Naive thymus-derived CD8-positive, alpha-beta T cell (primary cell): Measurements from ENCODE around the gene SELENOW. TPM values are rescaled to one million over a fixed set of nuclear protein-coding genes. Genes with fewer than 3 reads are reported as not detected.

Experiments
- ATAC-seq, 2 donors: fragments of 150-1000 bp; cut with Tn5 transposase in 1 of 2; sonication (Bioruptor Pico), chemical (Tn5 transposase) in 1 of 2; 1 replicate in 1 of 2; 2 replicates in 1 of 2; pipeline ENCODE4 v1.10.0; 2021; ENCODE audit warnings: mild to moderate bottlenecking in 2 of 2, moderate library complexity in 2 of 2
- POLR2A ChIA-PET: fragments of 350-600 bp; sonication (Branson Sonifier 250); formaldehyde crosslinking; loops from one replicate; lab custom pipeline; 2021; ENCODE audit warnings: antibody characterized with exemption; lab: Charles Lee
- DNase-seq, 10 donors: peaks; one replicate each; pipeline versions ENCODE4 v3.0.0 to v3.0.0-alpha.2; 2020 to 2022
- H3K27ac Mint-ChIP-seq, 10 donors: one replicate each; pipeline ENCODE4 v1.8.0; 2020 to 2022; ENCODE audit warnings: mild to moderate bottlenecking in 10 of 10, mixed read lengths in 10 of 10, moderate library complexity in 4 of 10, inconsistent platforms in 1 of 10
- H3K27me3 Mint-ChIP-seq, 5 donors: one replicate each; pipeline ENCODE4 v1.8.0; 2021 to 2022; ENCODE audit warnings: mixed read lengths in 5 of 5
- H3K36me3 Mint-ChIP-seq, 3 donors: one replicate each; pipeline ENCODE4 v1.8.0; 2020 to 2022; ENCODE audit warnings: mixed read lengths in 3 of 3, mild to moderate bottlenecking in 2 of 3, inconsistent platforms in 1 of 3
- H3K4me1 Mint-ChIP-seq, 4 donors: one replicate each; pipeline ENCODE4 v1.8.0; 2021 to 2022; ENCODE audit warnings: mixed read lengths in 4 of 4
- H3K4me3 Mint-ChIP-seq, 10 donors: one replicate each; pipeline ENCODE4 v1.8.0; 2020 to 2022; ENCODE audit warnings: mild to moderate bottlenecking in 10 of 10, mixed read lengths in 10 of 10, moderate library complexity in 6 of 10, inconsistent platforms in 1 of 10
- H3K9me3 Mint-ChIP-seq, 9 donors: one replicate each; pipeline ENCODE4 v1.8.0; 2020 to 2022; ENCODE audit warnings: mixed read lengths in 9 of 9, mild to moderate bottlenecking in 3 of 9, inconsistent platforms in 1 of 9, moderate library complexity in 1 of 9
- polyA plus RNA-seq, 3 donors: library from polyadenylated mRNA; unstranded; fragments of 300-500 nt; fragmentation: Illumina TruSeq; gene quantifications; one replicate each; pipeline ENCODE4 v1.2.3, GENCODE V29; 2021
- total RNA-seq, 8 experiments: library from RNA in 2 of 8; stranded (reverse) in 2 of 8; gene quantifications; one replicate each; pipeline ENCODE4 v1.2.3 and lab custom pipeline; 2021 to 2026

The SELENOW gene
- total RNA-seq (10 to 100 TPM; 93.3 to 97.4 TPM), polyA plus RNA-seq (100 to 1,000 TPM; 312 to 427 (median 418) TPM), total RNA-seq (lab: John Stamatoyannopoulos, UW) (16.6 to 64.5 (median 42.7) reads per million in 6 experiments)

DNA sequence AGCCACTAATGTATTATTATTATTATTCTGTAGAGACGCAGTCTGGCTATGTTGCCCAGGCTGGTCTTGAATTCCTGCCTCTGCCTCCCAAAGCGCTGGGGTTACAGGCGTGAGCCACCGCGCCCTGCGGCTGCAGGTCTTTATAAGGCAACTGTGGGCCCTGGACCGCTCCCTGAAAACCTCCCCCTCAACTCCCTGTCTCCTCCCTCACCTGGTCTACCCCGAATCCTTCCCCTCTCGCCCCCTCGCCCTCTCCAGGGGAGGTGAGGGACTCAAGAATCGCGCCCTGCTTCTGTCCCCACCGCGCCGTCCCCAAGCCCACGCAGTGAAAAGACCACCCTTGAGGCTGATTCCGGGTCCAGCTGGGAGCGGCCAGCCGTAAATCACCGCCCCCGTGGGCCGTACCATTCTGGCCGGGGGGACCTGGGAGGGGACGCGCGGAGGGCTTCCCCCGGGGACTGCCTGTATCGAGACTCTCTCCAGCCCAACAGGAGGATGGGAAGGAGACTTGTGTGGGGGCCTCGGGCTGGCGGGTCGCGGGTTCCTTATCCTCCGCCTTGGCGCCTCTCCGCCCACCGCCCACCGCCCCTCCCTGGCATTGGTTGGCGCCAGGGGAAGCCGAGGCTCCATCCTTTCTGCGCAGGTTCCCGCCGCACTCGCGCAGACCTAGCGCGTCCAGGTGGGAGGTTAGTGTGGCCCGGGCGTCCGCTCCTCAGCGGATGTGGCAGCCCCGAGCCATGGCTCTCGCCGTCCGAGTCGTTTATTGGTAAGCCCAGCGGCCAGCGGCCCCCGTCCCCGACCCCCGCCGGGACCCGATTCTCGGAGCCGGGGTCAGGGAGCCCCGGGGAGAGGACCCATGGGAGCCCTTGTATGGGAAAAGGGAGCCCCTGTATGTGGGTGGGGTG, at the start of gene SELENOW:
Gene SELENOW, plus strand, starts transcription at position 655 of the 905 bp plus-strand sequence. Its CDS starts 83 bp downstream, at position 738.
- POLR2A ChIA-PET = interaction anchor here (1.8 to 2.7 kb wide), 2 partner anchors 30 to 33 kb away, joined by 7 to 9 read pairs; partner anchors contain the start of gene NOP53
- Mint-ChIP-seq H3K36me3 (peaks cover 0 to 24% (median 3%) of the 10 kb centered on the region in 3 donors), H3K4me1 (peaks cover 16 to 49% (median 30%) of the 10 kb centered on the region in 4 donors), H3K27ac (peak within 1 kb of the TSS; percentile 86 to 98 (median 96)), H3K9me3 (no peaks in the 10 kb centered on the region), H3K27me3 (no peaks in the 10 kb centered on the region), H3K4me3 (peak within 1 kb of the TSS; percentile 90 to 98 (median 94))
- DNase-seq (peak; percentile 60 to 88 (median 74)), ATAC-seq (peak; percentile 91 to 92)

DNA sequence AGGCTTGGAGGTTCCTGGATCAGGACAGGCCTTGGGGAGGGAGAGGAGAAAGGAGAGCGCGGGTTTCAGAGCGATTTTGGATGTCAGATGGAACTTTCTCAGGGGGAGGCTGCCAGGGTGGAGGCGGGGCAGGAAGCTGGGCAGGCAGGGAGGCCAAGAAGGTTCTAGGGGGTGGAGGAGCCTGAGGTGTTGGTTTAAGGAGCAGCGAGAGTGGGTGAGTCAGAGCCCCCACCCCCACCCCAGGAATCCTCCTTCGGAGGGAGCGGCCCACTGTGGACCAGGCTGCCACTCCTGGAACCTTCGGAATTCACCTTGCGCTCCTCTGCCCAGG, 49.1 kb upstream of the SELENOW start:
- DNase-seq (no peak), ATAC-seq (peak; percentile 50 to 51)
- peak overlapping the region; percentile 64 to 92 (median 77) for H3K4me3 Mint-ChIP-seq
- H3K4me1 Mint-ChIP-seq = peaks cover 12 to 24% (median 19%) of the 10 kb centered on the region in 4 donors
- H3K9me3 Mint-ChIP-seq = no peaks in the 10 kb centered on the region
- peaks cover 17 to 41% (median 35%) of the 10 kb centered on the region in 5 donors for H3K27me3 Mint-ChIP-seq
- H3K27ac Mint-ChIP-seq = peak overlapping the region in 3 of 10 donors; percentile 25 to 73 (median 62)
- POLR2A ChIA-PET = no interaction called here
- no peaks in the 10 kb centered on the region for H3K36me3 Mint-ChIP-seq

DNA sequence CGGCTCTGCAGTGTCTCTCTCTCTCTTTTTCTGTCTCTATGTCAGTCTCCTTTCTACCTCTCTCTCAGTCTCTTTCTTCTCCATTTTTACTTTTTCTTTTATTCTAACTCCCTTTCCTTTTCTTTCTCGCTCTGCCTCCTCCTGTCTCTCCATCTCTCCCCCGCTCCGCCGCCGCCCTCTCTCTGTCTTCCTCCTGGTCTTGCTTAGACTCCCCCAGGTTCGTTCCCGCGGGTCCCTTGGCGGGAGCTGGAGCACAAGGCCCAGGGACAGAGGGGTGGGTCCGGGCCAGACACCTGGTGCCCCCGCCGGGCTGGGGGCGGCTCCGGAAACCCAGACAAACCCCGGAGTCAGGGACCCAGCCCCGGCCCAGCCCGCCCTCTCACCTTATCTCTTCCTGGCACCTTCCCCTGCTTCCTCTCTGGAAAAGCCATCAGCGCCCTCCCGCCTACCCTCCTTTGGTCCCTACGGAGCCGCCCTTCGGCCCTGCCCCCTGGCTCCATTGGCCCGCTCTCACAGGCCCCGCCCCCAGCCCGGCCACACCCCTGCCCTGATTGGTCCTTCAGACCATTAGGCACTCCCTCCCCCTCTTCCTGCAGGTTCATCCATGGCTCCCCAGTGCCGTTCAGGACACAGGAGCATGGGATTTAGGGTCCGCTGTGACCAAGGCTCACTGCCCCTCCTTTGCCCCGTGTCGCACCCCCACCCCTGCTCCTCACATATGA, 48.5 kb upstream of the SELENOW start:
- POLR2A ChIA-PET = no interaction called here
- Mint-ChIP-seq H3K4me1 (peaks cover 12 to 24% (median 19%) of the 10 kb centered on the region in 4 donors), H3K27me3 (peaks cover 17 to 37% (median 35%) of the 10 kb centered on the region in 5 donors), H3K4me3 (peak overlapping the region; percentile 64 to 92 (median 78)), H3K9me3 (no peaks in the 10 kb centered on the region), H3K27ac (no peak overlapping the region), H3K36me3 (no peaks in the 10 kb centered on the region)
- peak in 1 of 10 donors; percentile 30 for DNase-seq
- peak; percentile 50 to 76 for ATAC-seq

DNA sequence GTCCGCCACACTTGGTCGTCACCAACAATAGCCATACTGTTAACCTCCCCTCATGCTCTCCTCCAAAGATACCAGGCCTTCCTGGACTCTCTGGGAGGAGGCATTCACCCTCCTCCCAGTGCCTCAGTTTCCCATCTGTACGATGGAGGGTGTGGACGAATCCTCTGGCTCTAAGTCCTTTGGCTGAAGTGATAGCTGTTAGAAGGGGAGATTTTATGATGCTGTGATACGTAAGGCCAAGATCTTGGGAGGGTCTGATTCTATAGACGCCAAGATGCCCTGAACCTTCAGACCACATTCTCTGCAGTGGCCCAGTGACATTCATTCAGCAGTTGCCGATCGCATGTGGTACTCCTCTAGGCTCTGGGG, 48.0 kb upstream of the SELENOW start:
- POLR2A ChIA-PET = no interaction called here
- Mint-ChIP-seq H3K9me3 (no peaks in the 10 kb centered on the region), H3K36me3 (no peaks in the 10 kb centered on the region), H3K4me3 (peak overlapping the region in 8 of 10 donors; percentile 46 to 92 (median 60)), H3K27me3 (peaks cover 17 to 37% (median 35%) of the 10 kb centered on the region in 5 donors), H3K4me1 (peaks cover 12 to 24% (median 19%) of the 10 kb centered on the region in 4 donors), H3K27ac (no peak overlapping the region)
- peak in 1 of 2 donors; percentile 12 for ATAC-seq
- no peak for DNase-seq

DNA sequence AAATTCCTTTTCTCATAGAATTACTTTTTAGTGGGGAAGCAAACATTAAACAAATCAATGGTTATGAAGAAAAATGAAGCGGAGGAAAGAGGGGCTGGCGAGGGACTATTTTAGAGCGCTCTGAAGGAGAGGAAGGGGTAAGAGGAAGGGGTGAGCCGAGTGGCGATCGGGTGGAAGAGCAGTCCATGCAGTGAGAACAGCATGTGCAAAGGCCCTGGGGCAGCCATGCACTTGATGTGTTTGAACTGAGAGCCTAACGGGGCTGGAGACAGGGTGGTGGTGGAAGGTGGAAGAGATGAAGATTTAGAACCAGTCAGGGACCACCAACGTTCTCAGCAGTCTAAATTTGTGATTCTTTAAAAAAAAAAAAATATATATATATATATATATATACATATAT, 47.6 kb upstream of the SELENOW start:
- H3K4me3 Mint-ChIP-seq = peak overlapping the region in 3 of 10 donors; percentile 60 to 78 (median 60)
- H3K27ac Mint-ChIP-seq = peak overlapping the region in 1 of 10 donors; percentile 43
- ATAC-seq (no peak), DNase-seq (no peak)
- no peaks in the 10 kb centered on the region for H3K9me3 Mint-ChIP-seq
- no peaks in the 10 kb centered on the region for H3K36me3 Mint-ChIP-seq
- POLR2A ChIA-PET = interaction anchor here (0.6 kb wide), 1 partner anchor 73 kb away, joined by 3 read pairs; no protein-coding TSS in a partner anchor
- H3K4me1 Mint-ChIP-seq = peaks cover 12 to 24% (median 19%) of the 10 kb centered on the region in 4 donors
- peaks cover 17 to 36% (median 35%) of the 10 kb centered on the region in 5 donors for H3K27me3 Mint-ChIP-seq

DNA sequence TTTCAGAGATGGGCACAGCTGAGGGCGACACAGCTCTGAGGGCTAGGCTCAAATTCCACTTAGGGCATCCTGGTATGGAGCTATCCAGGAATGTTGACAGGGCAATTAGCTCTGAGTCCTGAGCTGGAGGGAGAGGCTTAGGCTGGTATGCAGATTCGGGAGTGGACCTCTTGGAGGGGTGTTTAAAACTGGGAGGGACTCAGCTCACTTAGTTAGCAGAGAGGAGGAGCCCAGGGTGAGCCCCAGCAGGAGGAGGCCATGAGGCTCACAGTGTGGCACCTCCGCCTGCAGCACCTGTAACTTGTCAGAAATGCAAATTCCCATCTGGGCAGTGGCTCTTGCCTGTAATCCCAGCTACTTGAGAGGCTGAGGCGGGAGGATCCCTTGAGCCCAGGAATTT, 43.4 kb upstream of the SELENOW start:
- no peaks in the 10 kb centered on the region for H3K36me3 Mint-ChIP-seq
- ATAC-seq = no peak
- no peak overlapping the region for H3K27ac Mint-ChIP-seq
- H3K27me3 Mint-ChIP-seq = peaks cover 7 to 14% (median 10%) of the 10 kb centered on the region in 5 donors
- peaks cover 2 to 6% (median 4%) of the 10 kb centered on the region in 4 donors for H3K4me1 Mint-ChIP-seq
- H3K9me3 Mint-ChIP-seq = no peaks in the 10 kb centered on the region
- POLR2A ChIA-PET = no interaction called here
- no peak for DNase-seq
- no peak overlapping the region for H3K4me3 Mint-ChIP-seq

DNA sequence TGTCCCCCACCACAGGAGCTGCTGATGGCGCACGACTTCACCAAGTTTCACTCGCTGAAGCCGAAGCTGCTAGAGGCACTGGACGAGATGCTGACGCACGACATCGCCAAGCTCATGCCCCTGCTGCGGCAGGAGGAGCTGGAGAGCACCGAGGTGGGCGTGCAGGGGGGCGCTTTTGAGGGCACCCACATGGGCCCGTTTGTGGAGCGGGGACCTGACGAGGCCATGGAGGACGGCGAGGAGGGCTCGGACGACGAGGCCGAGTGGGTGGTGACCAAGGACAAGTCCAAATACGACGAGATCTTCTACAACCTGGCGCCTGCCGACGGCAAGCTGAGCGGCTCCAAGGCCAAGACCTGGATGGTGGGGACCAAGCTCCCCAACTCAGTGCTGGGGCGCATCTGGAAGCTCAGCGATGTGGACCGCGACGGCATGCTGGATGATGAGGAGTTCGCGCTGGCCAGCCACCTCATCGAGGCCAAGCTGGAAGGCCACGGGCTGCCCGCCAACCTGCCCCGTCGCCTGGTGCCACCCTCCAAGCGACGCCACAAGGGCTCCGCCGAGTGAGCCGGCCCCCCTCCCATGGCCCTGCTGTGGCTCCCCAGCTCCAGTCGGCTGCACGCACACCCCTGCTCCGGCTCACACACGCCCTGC, 37.5 kb upstream of the SELENOW start:
- H3K27me3 Mint-ChIP-seq = peaks cover 0 to 2% (median 0%) of the 10 kb centered on the region in 5 donors
- no peak for DNase-seq
- H3K36me3 Mint-ChIP-seq = peaks cover 0 to 4% (median 0%) of the 10 kb centered on the region in 3 donors
- no peaks in the 10 kb centered on the region for H3K9me3 Mint-ChIP-seq
- H3K27ac Mint-ChIP-seq = no peak overlapping the region
- no peak for ATAC-seq
- POLR2A ChIA-PET = interaction anchor here (0.6 kb wide), 1 partner anchor 304 kb away, joined by 3 read pairs; no protein-coding TSS in a partner anchor
- peaks cover 8 to 26% (median 15%) of the 10 kb centered on the region in 4 donors for H3K4me1 Mint-ChIP-seq
- no peak overlapping the region for H3K4me3 Mint-ChIP-seq

DNA sequence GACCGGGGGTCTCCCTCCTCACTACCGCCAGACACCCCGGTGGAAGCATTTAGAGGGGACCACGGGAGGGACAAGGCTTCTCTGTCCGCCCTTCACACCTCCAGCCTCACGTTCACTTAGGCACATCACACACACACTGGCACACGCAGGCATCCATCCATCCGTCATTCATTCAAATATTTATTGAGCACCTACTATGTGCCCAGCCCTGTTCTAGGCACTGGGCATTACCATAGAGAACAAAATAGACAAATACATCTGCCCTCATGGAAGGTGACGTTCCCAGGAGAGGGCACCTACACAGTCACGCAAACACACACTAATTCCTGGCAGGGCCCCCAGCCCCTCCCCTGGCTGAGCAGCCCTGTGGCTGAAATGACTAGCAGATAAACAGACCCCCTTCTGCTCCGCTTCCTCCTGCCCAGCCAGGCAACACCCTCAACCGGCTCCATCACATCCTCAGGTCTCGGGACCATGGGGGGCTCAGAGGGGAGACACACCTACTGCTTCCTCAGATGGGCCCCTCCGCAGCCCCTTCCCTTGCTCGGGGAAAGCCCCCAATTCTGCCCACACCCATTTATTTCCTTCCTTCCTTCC, 36.9 kb upstream of the SELENOW start:
- Mint-ChIP-seq H3K36me3 (peaks cover 0 to 4% (median 0%) of the 10 kb centered on the region in 3 donors), H3K4me1 (peaks cover 8 to 29% (median 16%) of the 10 kb centered on the region in 4 donors), H3K27me3 (peaks cover 0 to 2% (median 0%) of the 10 kb centered on the region in 5 donors), H3K4me3 (peak overlapping the region in 6 of 10 donors; percentile 31 to 70 (median 51)), H3K9me3 (no peaks in the 10 kb centered on the region), H3K27ac (peak overlapping the region in 1 of 10 donors; percentile 22)
- no peak for ATAC-seq
- DNase-seq = no peak
- POLR2A ChIA-PET = no interaction called here

DNA sequence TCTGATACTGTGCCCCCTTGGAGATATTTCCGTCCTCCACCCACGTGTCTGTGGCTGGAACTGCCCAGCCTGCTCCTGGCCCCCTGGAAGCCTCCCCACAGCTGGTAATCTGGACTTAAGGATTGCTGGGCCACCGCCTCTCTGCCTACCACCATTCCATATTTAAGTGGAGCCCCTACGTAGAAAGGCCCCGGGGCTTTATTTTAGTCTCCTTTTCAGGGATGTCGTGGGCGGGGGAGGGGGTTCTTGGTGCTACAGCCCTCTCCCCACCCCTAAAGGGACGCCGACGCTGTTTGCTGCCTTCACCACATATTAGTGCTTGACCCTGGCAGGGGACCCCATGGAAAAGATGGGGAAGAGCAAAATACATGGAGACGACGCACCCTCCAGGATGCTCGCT, 35.9 kb upstream of the SELENOW start:
- Mint-ChIP-seq H3K27me3 (peaks cover 0 to 2% (median 0%) of the 10 kb centered on the region in 5 donors), H3K36me3 (peaks cover 0 to 8% (median 2%) of the 10 kb centered on the region in 3 donors), H3K27ac (peak overlapping the region in 2 of 10 donors; percentile 33 to 88), H3K4me1 (peaks cover 8 to 35% (median 19%) of the 10 kb centered on the region in 4 donors), H3K4me3 (peak overlapping the region; percentile 24 to 98 (median 48)), H3K9me3 (no peaks in the 10 kb centered on the region)
- ATAC-seq (no peak), DNase-seq (no peak)
- POLR2A ChIA-PET = no interaction called here

DNA sequence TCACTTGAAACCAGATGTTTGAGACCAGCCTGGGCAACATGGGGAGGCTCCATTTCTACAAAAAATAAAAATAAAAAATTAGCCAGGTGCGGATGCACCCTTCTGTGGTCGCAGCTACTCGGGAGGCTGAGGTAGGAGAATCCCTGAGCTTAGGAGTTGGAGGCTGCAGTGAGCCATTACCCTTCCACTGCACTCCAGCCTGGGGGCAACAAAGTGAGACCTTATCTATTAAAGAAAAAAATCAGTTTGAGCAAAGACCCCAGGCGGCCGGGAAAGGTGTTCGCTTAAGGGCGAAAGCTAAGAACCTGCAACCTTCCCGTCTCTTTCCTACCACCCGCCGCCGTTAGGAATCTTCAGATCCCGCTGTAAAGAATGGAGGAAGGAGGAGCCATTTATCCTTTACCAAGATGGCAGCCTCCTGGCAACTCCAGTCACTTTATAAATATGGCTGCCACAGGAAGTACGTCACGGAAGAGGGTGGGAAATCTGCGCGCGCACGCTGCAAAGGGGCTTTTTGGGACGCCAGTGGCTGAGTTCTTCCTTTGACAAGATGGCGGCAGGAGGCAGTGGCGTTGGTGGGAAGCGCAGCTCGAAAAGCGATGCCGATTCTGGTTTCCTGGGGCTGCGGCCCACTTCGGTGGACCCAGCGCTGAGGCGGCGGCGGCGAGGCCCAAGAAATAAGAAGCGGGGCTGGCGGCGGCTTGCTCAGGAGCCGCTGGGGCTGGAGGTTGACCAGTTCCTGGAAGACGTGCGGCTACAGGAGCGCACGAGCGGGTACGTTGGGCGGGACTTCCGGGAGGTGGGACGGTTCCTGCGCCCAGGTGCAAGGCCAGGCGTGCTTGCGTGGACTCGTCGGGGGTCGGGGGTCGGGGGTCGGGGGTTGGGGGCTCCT, 33.2 kb upstream of the SELENOW start, which contains the start of gene NOP53:
Gene NOP53, plus strand, starts transcription at position 537 of the 892 bp plus-strand sequence. Its CDS starts 14 bp downstream, at position 551.
- H3K9me3 Mint-ChIP-seq = no peaks in the 10 kb centered on the region
- H3K4me1 Mint-ChIP-seq = peaks cover 17 to 54% (median 42%) of the 10 kb centered on the region in 4 donors
- DNase-seq (peak; percentile 92 to 99 (median 96)), ATAC-seq (peak; percentile 81 to 84)
- peak within 1 kb of the TSS; percentile 97 to 100 (median 99) for H3K4me3 Mint-ChIP-seq
- H3K36me3 Mint-ChIP-seq = peaks cover 2 to 33% (median 9%) of the 10 kb centered on the region in 3 donors
- POLR2A ChIA-PET = interaction anchor here (0.5 to 1.7 kb wide), 8 partner anchors 20 to 457 kb away, joined by 3 to 9 read pairs (median 4); partner anchors contain the start of genes KPTN and SELENOW
- H3K27me3 Mint-ChIP-seq = peaks cover 0 to 2% (median 0%) of the 10 kb centered on the region in 5 donors
- peak within 1 kb of the TSS; percentile 99 to 100 (median 100) for H3K27ac Mint-ChIP-seq
